Bone marrow (tissue), 2 donors: ENCODE results near the gene ZSWIM8.
"Not testable (repeated sequence)": the region's sequence is repeated elsewhere in the genome, so short reads cannot be mapped to it uniquely, and the experiment has no call there.

Experiments used
- DNase-seq, 2 donors: peaks; one replicate each; lab custom pipeline; 2025; lab: John Stamatoyannopoulos, UW

Gene ZSWIM8

GRCh38 chr10:73796035-73796434 is 10.6 kb downstream of the ZSWIM8 start:
- not testable (repeated sequence) for DNase-seq

DNA sequence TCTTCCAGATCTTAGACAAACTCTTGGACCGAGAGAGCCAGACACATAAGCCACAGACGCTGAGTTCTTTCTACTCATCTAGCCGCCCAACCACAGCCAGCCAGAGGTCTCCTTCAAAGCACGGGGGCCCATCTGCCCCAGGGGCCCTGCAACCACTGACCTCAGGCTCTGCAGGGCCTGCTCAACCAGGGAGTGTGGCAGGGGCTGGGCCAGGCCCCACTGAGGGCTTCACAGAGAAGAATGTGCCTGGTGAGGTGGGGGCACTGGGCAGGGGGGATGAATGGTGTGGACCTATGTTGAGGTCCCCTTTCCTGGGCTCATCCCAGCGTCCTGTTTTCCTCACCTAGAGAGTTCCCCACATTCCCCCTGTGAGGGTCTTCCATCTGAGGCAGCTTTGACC is 11.4 kb downstream of the ZSWIM8 start:
- DNase-seq, result no peak

GRCh38 chr10:73797324-73798025 is 12.1 kb downstream of the ZSWIM8 start:
- no peak for DNase-seq

GRCh38 chr10:73798087-73798486 is 12.7 kb downstream of the ZSWIM8 start:
- no peak for DNase-seq

DNA sequence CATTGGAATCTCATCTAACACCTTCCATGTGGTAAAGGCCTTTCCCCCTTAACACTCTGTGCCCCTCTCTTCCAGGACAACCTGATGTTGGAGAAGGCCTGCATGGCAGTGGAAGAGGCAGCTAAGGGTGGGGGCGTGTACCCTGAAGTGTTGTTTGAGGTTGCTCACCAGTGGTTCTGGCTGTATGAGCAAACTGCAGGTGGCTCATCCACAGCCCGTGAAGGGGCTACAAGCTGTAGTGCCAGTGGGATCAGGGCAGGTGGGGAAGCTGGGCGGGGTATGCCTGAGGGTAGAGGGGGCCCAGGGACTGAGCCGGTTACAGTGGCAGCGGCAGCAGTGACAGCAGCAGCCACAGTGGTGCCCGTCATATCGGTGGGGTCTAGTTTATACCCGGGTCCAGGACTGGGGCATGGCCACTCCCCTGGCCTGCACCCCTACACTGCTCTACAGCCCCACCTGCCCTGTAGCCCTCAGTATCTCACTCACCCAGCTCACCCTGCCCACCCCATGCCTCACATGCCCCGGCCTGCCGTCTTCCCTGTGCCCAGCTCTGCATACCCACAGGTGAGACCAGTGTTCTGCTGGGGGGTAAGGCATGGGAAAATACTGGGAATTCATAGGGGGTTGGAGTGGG is 13.6 kb downstream of the ZSWIM8 start:
- DNase-seq, result no peak

DNA sequence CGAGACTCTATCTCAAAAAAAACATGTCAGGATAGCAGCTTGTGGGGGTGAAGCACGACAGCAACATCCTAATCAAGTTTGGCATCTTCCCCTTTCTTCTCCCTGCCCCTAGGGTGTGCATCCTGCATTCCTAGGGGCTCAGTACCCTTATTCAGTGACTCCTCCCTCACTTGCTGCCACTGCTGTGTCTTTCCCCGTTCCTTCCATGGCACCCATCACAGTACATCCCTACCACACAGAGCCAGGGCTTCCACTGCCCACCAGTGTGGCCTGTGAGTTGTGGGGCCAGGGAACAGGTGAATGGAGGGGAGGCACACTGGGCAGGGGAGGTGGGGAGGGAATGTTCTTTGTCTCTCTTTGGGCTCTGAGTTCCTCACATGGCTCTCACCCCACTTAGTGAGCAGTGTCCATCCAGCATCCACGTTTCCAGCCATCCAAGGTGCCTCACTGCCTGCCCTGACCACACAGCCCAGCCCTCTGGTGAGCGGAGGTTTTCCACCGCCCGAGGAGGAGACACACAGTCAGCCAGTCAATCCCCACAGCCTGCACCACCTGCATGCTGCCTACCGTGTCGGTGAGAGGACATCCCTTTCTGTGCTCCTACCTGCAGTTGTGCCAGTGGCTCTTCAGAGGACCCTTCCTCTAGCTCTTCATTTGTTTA is 14.6 kb downstream of the ZSWIM8 start:
- DNase-seq, result no peak

DNA sequence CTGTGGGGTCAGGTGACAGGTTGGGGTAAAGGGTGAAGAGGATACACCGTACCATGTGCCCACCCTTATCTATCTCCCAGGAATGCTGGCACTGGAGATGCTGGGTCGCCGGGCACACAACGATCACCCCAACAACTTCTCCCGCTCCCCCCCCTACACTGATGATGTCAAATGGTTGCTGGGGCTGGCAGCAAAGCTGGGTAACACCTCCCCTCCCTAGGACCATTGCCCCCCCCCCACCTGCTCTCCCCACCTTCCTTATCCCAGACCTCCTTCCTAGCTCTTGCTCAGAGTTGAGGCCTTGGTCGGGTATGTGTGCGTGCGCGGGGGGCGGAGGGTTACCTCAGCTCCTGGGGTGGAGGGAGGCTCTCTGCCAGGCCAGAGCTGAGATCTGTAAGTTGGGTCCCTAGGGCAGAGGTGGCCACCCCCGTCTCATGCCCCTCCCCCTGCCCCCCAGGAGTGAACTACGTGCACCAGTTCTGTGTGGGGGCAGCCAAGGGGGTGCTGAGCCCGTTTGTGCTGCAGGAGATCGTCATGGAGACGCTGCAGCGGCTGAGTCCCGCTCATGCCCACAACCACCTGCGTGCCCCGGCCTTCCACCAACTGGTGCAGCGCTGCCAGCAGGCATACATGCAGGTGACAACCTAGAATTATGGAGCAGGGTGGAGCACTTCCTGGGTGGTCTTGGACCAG is 15.3 kb downstream of the ZSWIM8 start:
- no peak for DNase-seq

- no peak for DNase-seq
Measured at GRCh38 chr10:73801253-73801590, 15.8 kb downstream of the ZSWIM8 start.

- no peak for DNase-seq
Measured at GRCh38 chr10:73802276-73802991, 17.0 kb downstream of the ZSWIM8 start.

- DNase-seq, result no peak
Measured at GRCh38 chr10:73803680-73804286, 18.4 kb downstream of the ZSWIM8 start.

DNA sequence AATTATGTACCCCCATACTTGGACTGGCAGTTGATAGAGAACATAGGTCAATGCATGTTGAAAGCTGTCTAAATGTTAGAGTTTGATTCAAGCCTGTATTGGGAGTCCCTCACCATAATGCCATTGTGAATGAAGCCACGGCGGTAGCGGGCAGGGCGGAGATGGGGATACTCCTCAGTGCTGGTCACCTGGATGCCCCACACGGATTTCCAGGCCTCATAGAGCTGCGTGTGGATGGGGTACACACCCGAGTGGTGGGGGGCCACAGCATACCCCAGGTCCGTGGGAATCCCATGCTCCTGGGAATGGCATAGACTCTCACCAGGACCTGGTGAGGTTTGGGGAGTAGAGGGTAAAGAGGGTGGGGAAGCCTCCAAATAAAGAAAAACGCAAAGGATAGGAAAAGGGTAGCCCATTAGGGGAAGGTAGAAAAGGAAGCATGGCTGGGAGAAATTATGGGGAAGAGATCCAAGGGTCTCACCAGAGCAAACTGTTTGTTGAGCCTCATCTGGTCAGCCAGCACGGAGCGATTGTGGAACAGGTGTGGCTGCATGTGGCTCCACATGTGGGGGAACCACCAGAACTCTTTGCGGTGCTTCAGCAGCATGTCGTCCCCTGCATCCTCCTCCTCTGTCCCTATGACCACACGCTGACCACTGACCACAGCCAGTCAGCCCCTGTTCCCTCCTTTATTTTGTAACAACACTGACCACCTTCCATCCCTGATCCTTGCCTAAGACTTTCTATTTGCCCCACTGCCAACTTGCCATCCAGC is 21.0 kb downstream of the ZSWIM8 start:
- DNase-seq, result no peak

GRCh38 chr10:73807471-73807870 is 22.1 kb downstream of the ZSWIM8 start:
- DNase-seq, result no peak

- no peak for DNase-seq
Measured at GRCh38 chr10:73808021-73808815, 22.8 kb downstream of the ZSWIM8 start.

- DNase-seq, result no peak
Measured at GRCh38 chr10:73809061-73809818, 23.8 kb downstream of the ZSWIM8 start.

DNA sequence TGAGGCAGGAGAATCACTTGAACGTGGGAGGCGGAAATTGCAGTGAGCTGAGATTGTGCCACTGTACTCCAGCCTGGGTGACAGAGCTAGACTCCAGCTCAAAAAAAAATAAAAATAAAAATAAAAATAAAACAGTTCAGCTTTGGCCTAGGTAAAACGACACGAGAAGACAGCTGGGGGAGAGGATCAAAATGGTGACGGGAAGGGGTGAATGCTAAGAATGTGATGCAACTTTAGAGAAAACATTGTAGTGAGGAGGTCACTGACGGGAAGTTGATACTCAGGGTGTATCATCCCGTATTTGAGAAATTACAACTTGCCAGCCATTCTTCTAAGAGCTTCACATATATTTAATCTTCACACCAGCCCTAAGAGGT is 24.9 kb downstream of the ZSWIM8 start:
- DNase-seq, result no peak

- DNase-seq, result no peak
Measured at GRCh38 chr10:73810735-73811465, 25.5 kb downstream of the ZSWIM8 start.

DNA sequence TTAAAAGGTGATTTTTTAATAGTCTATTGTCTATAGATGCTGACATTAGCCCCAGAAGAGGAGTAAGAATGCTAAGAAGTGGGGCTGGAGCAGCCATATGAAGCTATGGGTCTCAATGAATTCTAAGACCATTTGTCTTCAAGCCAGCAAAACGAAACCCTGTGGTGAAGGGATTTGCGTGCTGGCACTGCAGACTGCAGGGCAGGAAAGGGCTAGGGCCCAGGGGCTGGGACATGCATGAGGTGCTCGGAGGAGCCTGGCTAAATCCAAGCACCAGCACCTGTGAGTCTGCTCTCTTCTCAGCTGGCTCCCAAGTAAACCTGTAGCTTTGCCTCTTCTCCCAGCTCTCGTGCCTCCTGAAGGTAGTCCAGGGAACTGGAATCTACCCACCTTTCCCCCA is 27.3 kb downstream of the ZSWIM8 start:
- DNase-seq, result no peak

- DNase-seq, result no peak
Measured at GRCh38 chr10:73813333-73813732, 27.9 kb downstream of the ZSWIM8 start.
